Renal cortical epithelial cell (primary cell): ENCODE data around the gene FAM174A. TPM values are rescaled to one million over a fixed set of nuclear protein-coding genes. Genes with fewer than 3 reads are reported as not detected.

ENCODE experiments used
- DNase-seq: peaks from one replicate; pipeline ENCODE4 v3.0.0-alpha.2; 2011; ENCODE audit warnings: low read depth
- total RNA-seq: library from RNA; depleted of rRNA; stranded (reverse); fragments of >200 nt; gene quantifications from 2 replicates; pipeline ENCODE4 v1.2.3, GENCODE V29; 2014

The FAM174A gene
- 25.8 and 32.0 TPM in 2 replicates for total RNA-seq

DNA sequence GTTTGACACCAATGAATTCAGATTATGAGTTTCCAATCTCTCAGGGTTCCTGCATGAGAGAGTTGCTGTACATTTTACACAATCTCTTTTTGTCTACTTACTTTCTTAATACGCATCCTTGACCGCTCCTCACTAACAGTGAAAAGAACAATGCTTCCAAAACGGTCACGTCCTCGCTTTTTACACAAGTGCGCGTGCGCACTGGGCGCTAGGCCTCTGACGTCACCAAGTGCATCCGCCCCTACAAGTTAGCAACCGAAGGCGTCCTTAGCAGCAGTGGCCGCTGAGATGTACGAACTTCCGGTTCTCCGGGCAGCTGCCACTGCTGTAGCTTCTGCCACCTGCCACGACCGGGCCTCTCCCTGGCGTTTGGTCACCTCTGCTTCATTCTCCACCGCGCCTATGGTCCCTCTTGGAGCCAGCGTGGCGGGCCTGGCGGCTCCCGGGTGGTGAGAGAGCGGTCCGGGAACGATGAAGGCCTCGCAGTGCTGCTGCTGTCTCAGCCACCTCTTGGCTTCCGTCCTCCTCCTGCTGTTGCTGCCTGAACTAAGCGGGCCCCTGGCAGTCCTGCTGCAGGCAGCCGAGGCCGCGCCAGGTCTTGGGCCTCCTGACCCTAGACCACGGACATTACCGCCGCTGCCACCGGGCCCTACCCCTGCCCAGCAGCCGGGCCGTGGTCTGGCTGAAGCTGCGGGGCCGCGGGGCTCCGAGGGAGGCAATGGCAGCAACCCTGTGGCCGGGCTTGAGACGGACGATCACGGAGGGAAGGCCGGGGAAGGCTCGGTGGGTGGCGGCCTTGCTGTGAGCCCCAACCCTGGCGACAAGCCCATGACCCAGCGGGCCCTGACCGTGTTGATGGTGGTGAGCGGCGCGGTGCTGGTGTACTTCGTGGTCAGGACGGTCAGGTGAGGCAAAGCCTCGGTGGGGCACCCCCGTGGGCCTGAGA lies at the start of gene FAM174A:
TSS of gene FAM174A (plus strand) at position 315 of the 946 bp plus-strand sequence. CDS start at position 472, 157 bp downstream.
- DNase-seq: peak; percentile 93

DNA sequence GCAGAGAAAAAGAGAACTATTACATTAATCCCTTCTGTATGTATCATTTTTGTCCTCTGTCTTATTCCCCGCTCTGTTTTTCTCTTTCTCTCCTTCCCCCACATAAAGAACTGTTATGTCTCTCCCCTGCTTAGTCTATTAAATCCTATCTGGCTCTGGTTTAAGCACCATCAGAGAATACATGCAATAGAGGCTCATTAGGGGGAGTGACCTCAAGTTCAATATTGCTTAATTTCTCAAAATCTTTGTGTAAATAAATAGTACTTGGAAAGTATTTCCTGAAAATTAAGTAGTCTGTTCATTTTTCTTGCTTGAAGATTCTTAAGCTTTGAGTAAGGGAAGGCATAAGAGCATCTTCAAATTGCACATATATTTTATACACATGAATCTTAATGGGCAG lies 41.2 kb upstream of the FAM174A start:
- no peak for DNase-seq

DNA sequence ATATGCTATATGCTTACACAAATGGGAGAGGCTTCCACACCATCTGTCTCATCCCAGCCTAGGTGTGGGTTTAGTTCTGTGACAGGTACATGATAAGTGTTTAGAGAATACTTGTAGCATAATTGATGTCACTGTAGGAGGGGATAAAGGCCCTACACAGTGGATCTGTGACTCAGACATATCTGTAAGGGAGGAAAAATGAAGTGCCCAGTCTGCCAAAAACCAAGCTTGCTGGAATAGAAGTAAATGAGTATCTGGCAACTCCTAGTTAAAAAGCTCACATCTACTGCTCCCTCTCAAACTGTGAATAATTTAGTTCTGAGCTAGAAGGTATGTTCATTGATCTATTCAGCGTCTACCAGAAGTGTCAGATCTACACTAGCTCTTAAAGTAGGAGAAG lies 38.9 kb upstream of the FAM174A start:
- no peak for DNase-seq

DNA sequence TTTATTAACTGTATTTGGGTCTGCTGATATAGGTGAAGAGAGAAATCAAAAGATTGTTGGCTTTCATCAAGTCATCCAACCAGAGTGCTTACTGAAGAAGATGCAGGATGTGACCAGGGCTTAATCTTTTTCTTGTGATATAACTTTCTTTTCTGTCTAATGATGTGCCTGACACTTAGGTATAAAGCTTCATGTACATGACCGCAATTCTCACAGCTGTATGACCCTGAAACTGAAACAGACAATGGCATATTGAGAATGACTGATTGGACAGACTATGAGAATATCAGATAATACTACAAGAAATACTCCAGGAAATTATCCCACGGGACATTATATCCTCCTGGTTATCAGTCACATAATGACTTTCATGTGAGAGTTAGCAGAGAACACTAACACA lies 32.5 kb upstream of the FAM174A start:
- DNase-seq: no peak

DNA sequence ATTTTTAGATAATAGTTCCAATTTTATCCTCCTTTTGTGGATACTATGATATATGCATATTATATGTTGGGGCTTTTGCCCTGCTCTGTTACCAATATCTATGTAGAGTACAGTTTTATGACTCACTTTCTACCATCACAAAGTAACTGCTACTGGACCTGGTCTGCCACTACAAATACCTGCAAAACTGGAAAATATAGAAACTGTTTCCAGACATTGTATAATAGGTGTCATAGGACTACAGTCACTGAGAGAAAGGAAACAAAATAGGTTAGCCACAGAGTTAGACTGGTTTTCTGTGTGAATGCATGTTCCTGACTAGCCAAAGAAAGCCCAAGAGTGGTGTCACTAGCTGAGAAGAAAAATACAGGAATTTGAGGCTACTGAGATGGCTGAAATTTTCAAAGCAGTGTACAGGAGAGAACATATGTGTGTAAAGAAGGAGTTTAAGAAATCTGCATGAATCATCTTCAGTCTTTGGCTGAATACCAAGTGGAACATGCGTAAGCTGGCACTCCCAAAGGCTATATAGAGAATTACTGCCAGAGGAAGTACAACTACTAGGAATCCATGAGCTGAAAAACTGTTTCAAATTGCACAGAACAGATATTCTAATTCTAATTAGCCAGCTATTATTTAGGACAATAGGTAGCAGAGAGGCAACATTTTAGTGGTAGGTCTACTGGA lies 29.0 kb upstream of the FAM174A start:
- DNase-seq: peak; percentile 85

DNA sequence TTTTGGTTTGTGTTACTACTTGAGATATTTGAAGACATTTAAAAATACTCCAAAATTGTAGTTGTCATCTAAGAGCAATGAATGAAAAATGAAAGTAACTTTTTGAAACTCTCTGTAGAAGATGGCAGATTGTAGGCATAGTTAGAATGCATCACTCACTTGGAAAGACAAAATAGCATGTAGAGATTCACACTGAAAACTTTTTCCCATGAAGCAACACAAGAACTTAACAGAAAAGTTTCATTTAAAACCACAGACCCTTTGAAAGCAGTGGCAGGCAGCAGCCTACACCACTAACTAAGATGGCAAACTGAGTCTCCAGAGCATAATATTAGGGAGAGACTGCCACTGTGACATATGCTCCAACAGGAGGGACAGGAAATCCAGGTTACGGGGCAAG lies 18.9 kb upstream of the FAM174A start:
- DNase-seq: no peak

DNA sequence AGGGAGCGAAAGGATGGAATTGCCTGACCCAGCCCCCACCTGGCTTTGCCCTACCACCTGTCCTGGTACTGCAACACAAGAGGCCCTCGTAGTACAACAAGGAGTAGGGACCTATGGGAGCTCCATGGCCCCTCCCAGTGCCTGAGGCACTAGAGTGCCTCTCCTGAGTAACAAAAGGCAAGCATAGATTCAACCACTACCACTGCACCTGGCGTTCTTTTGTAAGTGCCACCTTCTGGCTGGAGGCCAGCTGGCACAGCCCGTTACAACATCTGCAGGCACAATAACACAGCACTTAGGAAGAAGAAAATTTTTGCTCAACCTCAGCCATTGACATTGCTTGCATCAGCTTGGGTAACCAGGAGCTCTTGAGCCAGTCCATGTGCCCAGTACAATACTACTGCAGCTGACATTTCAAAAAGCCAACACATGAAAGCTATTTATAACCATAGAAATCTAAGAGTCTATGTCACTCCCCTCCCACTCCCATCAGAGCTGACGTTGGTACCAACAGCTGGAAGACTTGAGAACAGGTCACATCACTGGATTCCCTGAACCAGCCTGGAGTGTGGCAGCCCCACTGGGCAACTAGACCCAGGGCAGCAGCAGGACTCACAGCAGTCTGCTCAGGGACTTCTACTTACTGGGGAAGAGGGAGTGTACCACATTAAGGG lies 17.7 kb upstream of the FAM174A start:
- DNase-seq: no peak

DNA sequence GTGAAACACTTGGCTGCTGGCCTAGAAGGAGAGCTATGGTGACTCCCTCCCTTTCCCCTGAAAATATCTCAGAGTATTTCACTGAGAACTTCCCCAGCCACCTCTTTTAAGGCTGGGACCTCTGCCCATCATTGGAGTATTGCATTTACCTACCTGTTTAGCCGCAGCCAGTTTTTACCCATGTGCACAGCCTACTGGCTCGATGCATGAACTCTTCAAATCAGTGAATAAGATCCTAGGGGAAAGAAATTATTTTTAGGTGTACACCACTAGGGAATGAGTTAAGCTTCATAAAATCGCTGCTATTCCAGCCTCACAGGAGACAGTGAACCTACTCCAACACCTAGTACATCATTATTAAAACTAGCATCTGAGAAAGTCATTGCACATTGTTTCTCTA lies 16.8 kb upstream of the FAM174A start:
- no peak for DNase-seq

DNA sequence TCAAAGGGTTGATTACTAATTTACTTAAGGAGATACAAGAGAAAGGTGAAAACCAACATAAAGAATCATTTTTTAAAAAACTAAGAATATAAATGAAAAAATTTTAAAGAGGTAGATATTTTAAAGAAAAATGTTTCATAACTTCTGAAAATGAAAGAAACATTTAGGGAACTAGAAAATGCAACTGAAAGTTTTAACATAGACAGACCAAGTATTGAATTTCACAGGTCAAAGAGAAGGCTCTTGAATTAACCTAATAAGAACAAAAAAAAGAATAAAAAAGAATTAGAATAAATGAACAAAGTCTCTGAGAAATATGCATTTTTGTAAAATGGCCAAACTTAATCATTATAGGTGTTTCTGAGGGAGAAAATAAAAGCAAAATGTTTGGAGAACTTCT lies 16.1 kb upstream of the FAM174A start:
- no peak for DNase-seq

DNA sequence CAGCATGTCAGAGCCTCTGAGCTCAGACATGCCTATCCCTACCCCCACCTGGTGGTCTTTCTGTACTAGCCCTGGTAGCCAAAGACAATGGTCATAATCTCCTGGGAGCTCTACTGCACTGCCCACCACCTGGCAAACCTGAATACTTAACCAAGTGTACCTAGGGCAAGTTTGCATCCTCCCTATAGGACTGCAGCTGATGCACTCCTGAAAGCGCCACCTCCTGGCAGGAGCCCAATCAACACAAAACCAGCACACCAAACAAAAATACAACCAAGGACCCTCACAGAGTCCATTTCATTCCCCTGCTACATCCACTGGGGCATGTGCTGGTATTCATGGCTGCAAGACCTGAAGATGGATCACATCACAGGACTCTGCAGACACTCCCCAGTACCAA lies 14.8 kb upstream of the FAM174A start:
- no peak for DNase-seq

DNA sequence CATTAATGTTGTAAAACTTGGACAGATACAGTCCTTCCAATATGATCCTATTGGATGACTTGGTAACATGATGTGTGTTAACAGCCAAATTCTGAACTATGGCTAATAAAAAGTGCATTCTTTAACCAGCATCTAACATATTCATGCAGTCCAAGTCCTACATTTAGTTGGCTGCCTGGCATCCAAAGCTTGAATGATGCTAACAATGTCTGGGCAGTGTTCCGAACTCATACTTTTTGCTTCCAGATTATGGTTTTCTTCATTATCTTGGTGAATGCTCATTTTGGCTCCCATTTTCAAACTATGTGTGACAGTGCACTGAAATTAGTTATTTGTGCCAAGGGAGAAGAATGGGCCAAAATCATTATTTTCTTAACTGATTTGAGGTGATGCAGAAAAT lies 2.8 kb downstream of the FAM174A start:
- DNase-seq: no peak

DNA sequence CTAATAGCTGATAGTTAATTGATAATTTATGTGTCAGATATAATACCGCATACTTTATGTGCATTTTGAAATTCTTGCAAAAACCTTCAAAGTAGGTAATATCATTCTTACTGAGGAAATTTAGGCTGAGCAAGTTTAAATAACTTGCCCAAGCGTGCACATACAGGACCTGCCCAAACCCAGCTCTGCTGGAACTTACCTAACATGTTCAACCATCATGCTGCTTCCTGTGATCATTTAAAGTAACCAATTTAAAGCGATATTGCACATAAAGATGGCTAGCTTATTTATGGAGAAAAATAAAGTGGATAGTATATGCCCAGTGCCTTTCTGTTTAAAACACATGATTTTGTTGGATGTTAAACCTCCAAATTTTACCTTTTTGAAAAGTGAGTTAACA lies 4.3 kb downstream of the FAM174A start:
- no peak for DNase-seq

DNA sequence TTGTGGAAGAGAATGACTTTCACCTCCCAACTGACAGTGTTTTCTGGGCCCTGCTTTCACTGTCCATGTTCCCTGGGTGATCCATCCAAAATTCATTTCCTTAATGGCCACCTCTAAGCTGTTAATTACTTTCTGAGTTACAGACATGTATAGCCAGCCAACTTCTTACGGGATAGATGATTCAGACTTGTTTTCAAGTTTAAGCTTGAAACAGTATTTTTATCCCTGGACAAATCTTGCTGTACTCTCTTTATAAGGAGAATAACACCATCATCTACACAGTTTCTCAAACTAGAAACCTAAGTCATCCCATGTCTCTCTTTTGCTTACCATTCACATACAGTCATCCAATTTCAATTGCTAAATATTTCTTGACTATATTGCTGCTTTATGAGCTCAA lies 6.9 kb downstream of the FAM174A start:
- no peak for DNase-seq

DNA sequence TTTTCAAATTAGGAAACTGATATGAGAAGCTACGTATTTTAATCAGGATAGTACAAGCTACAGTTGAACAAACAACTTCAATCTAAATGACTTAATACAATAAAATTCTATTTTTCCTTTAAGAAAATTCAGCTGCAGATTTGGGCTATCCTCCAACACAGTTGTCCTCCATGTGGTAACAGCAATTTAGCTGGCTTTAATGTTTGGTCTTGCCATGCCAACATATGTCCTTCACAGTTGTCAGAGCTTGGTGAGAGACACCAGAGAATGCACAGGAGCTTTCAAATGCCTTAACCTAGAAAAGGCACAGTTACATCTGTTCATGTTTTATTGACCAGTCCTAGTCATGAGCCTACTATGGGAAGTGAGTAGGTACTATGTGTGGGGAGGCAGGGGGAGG lies 10.8 kb downstream of the FAM174A start:
- DNase-seq: no peak

DNA sequence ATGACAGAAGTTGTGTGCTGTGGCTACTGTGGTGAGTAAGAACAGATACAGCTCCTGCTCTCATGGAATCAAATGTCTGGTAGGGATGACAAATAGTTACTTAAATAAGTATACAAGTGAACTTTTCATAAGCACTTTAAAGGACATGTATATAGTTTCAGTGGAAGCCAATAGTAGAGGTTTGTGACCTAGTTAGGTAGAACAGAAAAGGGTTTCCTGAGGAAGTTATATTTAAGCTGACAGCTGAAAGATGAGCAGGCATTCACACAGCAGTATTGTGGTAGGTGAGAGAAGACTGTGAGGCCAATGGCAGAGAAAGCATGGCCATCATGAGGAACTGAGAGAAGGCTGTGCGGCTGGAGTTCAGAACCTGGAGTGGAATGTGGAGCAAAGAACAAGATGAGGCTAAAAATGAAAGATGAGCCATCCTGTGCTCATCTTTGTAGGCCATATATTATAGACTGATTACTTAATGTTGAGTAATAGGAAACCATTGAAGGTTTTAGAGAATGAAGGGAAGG lies 15.4 kb downstream of the FAM174A start:
- peak; percentile 46 for DNase-seq

DNA sequence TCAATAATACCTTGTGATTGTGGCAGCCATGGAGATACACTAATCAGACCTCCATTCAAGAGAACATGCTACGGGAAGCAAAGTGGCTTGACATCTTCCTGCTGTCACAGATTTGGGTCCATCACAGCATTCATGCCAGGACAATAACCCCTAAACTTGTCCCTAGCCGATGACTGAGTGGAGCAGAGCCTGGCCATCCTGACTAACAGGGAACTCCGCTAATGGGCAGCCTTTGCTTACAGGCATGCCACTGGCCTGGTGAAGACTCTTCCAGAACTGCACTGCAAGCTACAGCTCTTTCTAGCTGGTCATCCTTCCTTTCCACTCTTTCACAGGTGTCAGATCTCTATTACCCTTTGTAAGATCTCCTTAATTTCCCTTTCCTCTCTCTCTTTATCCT lies 16.0 kb downstream of the FAM174A start:
- DNase-seq: no peak

DNA sequence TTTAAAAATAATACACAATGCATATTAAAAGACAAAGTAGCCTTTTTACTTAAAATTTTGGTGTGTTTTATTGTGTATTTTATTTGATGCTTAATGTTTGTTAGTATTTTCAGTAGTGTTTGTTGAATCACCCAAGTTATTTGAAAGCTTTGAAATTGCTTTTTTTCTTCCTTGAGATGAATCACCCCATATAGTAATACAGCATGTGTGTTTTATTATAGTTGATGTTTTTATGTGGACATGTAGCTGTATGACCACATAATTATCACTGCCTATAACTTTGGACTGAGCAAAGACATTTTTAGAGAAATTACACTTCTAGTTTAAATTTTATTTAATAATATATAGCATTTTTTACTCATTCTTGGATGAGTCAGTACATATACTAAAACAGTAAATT lies 18.0 kb downstream of the FAM174A start:
- DNase-seq: no peak

DNA sequence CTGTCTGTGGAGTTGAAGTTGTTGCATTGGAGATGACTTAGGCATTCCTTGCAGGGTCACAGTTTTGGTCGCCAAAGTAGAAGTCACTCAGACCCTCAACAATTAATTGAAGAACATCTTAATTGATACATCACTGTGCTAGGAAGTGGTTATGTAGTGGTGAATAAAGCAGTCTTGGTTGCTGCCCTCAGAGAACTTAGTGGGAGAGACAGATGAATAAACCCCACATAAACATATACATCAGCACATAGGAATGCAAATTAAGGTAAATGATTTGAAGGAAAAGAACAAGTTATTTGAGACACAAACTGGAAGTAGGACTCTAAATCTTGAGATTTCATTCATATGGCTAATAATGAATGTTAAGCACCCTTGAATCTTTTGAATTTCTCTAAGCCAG lies 25.7 kb downstream of the FAM174A start:
- peak; percentile 13 for DNase-seq

DNA sequence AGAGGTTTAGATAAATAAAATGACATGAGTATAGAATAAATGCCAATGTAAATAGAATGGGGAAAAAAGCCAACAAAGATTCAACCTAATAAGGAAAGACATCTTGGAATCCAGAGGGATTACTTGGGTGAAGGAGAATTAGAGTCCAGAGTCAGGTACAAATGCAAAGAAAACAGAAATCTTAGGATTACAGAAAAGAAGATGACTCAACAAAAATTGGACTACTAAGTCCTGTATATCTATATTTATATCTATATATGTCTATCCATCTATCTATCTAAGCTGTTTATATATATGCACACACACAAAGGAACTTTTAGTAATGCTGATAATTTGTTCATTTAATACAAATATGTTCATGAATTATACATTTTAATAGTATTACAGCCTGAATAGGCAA lies 27.6 kb downstream of the FAM174A start:
- DNase-seq: no peak

DNA sequence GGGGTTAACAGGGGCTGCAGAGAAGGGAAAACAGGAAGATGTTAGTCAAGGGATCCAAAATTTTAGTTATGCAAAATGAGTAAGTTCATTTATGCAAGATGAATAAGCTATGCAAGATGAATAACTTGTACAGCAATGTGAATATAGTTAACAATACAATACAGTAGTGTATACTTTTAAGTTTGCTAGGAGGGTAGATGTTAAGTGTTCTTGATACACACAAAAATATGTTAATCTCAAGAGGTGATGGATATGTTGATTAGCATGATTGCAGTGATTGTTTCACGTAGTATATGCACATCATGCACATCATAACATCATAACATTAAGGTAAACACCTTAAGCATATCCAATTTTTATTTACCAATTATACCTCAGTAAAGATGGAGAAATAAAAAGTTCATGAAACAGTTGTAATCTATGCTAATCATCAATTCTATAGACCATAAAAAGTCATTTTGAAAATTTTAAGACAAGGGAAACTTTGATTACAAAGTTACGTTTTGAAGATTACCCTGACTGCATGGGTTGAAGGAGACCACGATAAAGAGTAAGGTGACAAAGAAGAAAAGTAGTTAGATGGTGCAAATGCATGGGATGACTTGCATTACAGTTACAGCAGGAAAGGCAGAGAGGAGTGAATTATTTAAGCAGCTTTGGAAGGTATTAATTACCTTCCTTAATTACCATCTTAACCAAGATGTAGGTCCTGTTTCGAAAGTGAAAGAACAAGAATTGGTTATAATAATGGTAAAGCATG lies 31.4 kb downstream of the FAM174A start:
- no peak for DNase-seq

DNA sequence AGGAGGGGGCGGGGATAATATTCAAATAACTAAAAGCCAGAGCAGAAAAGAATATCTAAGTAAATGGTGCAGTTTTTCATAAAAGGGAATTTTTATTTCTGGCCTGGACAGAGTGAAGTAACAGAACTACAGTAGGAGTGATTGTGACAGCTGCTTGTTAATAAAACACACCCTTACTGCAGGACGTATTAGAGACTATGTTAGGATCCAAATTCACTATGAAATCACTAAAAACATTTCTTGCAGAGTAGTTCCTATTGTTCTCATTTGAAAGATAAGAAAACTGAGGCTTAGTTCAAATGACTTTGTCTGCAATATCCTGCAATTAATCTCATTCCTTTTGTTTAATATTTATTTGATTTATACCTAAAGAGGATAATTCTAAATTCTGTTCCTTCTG lies 39.5 kb downstream of the FAM174A start:
- DNase-seq: no peak

DNA sequence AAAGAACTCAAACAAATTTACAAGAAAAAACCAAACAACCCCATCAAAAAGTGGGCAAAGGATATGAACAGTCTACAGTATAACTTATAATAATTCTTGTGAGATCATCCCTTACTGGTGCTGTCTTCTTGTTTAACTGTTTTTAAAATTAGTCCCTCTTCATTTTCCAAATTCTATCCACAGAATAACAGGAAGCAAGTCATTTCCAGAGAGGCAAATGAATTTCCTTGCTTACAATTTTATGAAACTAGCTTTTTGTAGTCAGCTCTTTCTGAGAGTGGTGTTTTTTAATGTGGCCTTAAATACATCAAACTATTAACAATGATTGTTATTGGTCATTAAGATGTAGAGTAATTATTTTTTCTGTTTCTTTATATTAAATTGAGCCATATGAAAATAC lies 40.6 kb downstream of the FAM174A start:
- DNase-seq: no peak
